Stimulated activated CD8-positive, alpha-beta memory T cell treated with anti-CD3 and anti-CD28 coated beads, Interleukin-4, amount 100 ng/mL, for 4 hours (primary cell): Measurements from ENCODE around the gene CTCFL.

ENCODE experiments used
- DNase-seq, 2 donors: peaks; one replicate each; pipeline ENCODE4 v3.0.0-alpha.2; 2020; ENCODE audit warnings: low read depth in 2 of 2, low spot score in 1 of 2

Gene CTCFL

DNA sequence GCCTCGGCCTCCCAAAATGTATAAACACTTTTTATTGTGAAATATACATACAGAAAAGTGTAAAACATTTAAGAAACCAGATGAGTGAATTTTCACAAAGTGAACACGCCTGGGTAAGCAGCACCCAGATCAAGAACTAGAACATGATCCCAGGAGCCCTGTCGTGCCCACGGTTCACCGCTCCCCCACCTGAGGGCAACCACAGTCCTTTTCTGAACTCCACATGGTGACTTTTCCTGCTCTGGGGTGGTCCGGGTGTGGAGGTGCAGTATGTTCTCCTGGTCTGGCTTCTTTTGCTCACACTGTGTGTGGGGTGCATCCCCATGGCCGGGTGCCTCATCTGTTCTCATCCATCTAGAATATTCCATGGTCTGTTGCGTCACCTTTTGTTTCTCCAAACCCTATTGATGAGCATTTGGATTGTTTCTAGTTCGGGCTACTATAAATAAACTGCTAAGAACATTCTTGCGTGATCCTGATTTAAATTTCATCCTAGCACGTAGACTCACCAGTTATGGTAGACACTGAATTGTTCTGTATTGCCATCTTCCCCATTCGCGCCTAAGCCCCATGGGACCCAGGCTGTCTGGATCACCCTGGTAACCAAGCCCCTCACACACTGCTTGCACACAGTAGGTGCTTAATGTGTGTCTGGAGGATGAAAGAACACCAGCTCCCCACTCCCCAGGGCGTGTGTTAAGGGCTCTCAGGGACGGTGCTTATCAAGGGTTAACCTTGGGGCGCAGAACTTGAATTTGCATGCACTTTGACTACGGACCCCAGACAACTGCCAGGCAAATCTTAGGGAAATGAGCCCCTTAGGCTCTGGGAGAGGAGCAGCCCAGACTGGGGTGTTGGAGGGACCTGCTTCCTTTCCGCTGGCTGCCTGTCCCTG is 56.2 kb downstream of the CTCFL start:
- DNase-seq: no peak

DNA sequence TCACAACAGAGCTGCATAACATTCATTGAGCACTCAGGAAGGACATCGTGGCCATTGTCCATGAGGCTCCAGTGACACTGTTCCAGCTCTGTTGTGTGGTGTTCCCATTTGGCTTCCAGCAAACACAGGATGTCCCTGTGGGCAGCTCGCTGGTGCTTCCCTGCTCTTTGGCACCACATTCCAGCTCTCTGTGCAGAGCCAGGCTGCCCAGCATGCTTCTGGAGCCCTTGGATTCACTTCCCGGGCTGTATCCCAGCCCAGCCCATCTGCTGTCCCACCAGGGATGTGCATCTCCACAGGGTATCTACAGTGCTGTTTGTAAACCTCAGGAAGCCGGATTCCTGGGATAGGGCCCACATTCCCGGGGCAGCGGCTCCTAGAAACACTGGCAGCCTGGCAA is 57.2 kb downstream of the CTCFL start:
- DNase-seq: no peak

- no peak for DNase-seq
Measured at GRCh38 chr20:57465943-57466342, 59.0 kb downstream of the CTCFL start.

- no peak for DNase-seq
Measured at GRCh38 chr20:57465486-57465885, 59.5 kb downstream of the CTCFL start.

- no peak for DNase-seq
Measured at GRCh38 chr20:57464642-57465211, 60.2 kb downstream of the CTCFL start.

- DNase-seq: no peak
Measured at GRCh38 chr20:57462781-57463180, 62.2 kb downstream of the CTCFL start.

- DNase-seq: no peak
Measured at GRCh38 chr20:57461726-57462125, 63.2 kb downstream of the CTCFL start.

DNA sequence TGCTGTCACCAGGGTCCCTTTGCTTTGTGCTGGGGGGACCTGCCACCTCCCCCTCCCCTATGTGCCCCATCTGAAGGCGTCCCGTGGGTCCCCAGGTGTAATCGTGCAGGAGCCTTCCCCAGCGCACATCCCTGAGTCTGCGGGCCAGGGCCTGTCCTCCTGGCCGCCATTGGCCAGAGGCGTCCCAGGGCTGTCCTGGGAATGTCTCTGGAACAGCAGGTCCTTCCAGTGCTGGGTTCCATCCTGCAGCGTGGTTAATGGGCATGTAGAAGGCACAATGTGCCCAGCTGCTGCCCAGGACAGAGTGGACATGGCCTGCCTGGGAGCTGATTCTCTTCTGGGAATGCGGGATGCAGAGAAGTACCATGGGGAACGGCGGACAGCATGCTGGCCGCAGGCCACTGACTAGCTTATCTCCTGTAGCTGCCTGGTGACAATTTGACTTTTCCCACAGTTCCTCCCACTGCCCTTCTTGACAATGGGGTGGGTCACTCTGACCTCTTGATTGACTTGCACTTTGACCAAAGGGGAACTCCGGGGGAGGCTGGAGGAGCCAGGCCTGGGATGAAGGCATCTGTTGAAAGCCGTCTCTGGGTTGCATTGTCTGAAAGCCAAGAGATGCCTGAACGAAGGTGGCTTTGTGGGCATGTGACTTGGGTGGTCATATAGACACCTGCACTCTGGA is 64.0 kb downstream of the CTCFL start:
- DNase-seq: no peak

DNA sequence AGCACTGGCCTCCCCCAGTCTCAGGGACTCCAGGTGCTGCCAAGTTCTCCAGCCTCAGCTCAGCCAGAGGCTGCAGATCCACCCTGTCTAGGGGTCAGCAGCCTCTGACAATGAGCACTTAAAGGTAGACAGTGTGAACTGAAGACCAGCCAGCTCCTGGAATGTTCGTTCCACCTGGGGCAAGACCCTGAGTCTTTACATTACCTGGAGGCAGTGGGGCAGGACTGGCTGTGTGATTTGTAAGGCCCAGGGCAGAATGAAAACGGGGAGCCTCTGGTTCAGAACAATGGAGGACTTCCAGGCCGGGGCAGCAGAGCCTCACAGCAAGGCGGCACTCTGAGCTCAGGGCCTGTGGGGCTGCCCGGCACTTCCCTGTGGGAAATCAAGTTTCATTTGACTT is 65.0 kb downstream of the CTCFL start:
- no peak for DNase-seq

DNA sequence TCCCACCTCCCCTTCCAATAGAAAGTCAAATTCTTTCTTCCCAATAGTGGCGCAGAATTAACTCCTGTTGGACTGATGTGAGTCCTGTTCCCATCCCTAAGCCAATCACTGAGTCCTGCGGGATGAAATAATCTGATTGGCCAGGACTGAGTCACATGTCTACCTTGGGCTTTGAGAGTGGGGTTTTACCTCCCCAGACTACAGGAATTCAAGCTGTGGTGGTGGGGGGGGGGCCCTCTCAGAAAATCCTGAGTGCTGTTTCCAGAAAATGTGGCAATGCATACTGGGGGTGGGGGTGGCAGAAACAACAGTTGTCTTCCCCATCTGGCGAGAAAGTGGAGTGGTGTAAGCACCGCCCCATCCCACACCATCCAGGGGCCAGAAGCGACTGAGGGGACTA is 65.7 kb downstream of the CTCFL start:
- no peak for DNase-seq

GRCh38 chr20:57458400-57459160 is 66.4 kb downstream of the CTCFL start:
- no peak for DNase-seq

- DNase-seq: no peak
Measured at GRCh38 chr20:57457243-57458095, 67.5 kb downstream of the CTCFL start.

DNA sequence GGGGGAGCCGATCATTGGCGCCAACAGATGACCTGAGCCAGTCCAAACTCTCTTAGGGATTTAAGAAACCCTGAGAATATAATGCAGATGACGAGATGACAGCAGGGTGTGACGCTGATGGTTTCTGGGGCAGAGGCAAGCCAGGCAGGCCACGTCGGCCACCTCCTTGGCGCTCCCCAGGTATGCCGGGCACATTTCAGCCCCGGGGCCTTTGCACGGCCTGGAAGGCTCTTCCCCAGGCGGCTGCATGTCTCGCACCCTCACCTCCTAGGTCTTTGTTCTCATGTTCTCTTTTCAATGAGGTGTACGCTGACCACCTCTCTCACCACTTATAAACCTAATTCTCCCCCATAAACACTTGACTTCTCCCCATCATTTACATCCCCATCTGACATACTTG is 68.8 kb downstream of the CTCFL start:
- no peak for DNase-seq

DNA sequence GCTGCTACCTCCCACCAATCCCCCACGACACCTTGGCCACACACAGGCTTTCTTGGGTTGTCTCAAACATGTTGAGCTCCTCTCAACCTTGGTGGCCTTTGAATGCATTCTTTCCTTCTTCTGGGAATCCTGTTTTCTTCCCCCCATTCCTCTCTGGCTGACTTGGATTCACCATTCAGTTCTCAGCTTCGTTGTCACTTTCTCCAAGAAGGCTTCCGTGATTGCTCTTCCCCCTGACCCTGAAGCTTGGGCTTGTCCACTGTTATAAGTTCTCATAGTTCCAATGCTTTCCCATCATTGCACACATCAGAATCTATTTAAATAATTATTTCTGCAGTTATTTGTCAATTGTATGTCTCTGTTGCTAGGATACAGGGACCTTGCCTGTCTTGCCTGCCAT is 69.6 kb downstream of the CTCFL start:
- no peak for DNase-seq

DNA sequence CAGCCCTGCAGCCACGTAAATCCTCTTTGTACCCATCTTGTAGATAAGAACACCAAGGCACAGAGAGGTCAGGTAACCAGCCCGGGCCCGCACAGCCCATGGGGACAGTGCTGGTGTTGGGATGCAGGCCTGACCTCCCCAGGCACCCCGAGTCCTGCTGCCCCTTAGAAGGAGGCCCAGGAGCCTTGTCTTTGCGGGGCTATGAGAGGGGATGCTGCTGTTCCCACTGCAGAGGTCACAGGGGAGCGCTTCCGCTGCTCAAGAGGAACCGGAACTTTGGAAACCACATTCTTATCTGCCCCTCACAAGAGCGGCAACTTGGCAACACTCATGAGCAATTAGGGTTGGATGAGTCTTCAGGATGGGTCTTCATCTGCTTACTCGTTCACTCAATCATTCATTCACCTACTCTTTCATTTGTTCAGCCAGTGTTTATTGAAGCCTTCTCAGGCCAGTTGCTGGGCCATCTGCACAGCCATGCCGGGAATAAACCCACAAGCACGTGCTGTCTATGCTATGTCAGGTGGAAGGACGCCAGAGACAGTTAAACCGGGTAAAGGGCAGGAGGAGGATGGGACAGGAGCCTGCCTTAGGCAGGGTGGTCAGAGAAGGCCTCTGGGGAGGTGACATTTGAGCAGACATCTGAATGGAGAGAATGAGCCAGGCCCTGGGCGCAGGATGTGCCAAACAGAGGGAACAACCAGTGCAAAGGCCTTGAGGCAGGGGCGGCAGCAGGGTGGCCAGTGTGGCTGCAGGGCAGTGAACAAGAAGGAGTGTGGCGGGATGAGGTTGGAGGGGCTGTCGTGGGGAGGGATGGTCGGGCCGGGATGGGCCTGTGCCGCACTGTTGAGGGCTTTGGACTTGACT is 72.9 kb downstream of the CTCFL start:
- DNase-seq: no peak

- DNase-seq: no peak
Measured at GRCh38 chr20:57451431-57451794, 73.5 kb downstream of the CTCFL start.

DNA sequence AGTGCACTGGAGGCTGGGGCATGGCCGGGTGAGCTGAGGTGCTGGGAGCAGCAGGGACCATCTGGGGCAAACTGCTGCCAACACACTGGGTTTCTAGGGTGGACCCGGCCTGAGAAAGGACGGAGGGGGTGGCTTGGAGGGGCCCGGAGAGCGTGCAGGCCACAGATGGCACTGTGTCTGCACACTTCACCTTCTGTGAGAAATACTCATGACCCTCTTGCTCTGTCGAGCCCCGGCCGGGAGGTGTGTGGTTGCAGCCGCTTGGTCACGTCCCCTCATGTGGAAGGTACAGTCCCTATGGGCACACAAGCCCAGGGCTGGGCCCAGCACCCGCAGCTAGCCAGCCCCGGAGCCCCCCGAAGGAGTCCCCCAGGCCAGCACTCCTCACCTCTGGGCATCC is 74.0 kb downstream of the CTCFL start:
- DNase-seq: no peak

DNA sequence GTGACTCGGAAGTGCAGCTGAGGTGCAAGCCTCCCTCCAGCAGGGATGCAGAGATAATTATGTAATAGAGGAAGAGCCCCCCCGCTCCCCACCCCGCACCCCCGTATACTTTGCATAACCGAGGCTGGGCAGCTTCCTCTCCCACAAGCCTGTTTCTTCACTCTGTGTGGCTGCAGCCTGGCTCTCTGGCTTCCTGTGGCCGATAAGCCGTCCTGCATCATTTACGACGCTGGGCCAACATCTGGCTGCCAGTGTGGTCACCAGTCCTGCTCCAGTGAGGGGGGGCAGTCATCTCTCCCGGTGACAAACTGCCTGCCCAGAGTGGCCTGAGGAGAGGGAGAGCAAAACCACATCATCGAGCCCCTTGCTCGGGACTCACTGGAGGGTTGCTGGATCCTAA is 74.5 kb downstream of the CTCFL start:
- DNase-seq: no peak

GRCh38 chr20:57449398-57450354 is 75.3 kb downstream of the CTCFL start:
- DNase-seq: no peak
